Measurements from ENCODE around the gene ZNF195. TPM values are rescaled to one million over a fixed set of nuclear protein-coding genes. Genes with fewer than 3 reads are reported as not detected.
A peak's percentile ranks its signal among the peaks of the same experiment; 100 is the strongest.
"Not testable (repeated sequence)": the region's sequence is repeated elsewhere in the genome, so short reads cannot be mapped to it uniquely, and the experiment has no call there.

ZNF195 gene
- total and polyA plus RNA-seq, 4 donors, result 13.2 to 29.6 (median 19.6) TPM

- Histone ChIP-seq H3K4me3 (no peak overlapping the region), H3K27ac (ENCODE audit: low read depth in 1 of 2, low read length in 1 of 2) (no peak overlapping the region), H3K36me3 (ENCODE audit: control insufficient read depth in 4 of 4, insufficient read depth in 4 of 4, low read length in 4 of 4) (no peaks in the 10 kb centered on the region), H3K27me3 (ENCODE audit: control insufficient read depth in 3 of 3, insufficient read depth in 3 of 3, low read length in 2 of 3) (no peaks in the 10 kb centered on the region), H3K9me3 (ENCODE audit: control insufficient read depth in 4 of 4, insufficient read depth in 3 of 4, low read length in 3 of 4) (no peaks in the 10 kb centered on the region), H3K4me1 (ENCODE audit: control insufficient read depth in 5 of 5, insufficient read depth in 5 of 5, low read length in 5 of 5) (no peaks in the 10 kb centered on the region), H3K9ac (ENCODE audit: insufficient read depth in 1 of 2, low read length in 2 of 2) (no peak overlapping the region)
- no peak for TF ChIP-seq CTCF (IDR thresholded peaks at IDR 0.05; ENCODE audit: control extremely low read depth, extremely low read depth)
- DNase-seq (no peak), ATAC-seq (ENCODE audit: insufficient read depth, low FRiP score) (no peak)
- 93% methylated on average over 15 of the region's 15 CpGs for WGBS, 2 donors
Measured at GRCh38 chr11:3412837-3413236, 33.9 kb upstream of the ZNF195 start.

- ATAC-seq (ENCODE audit: insufficient read depth, low FRiP score); H3K27ac ChIP-seq (ENCODE audit: low read depth in 1 of 2, low read length in 1 of 2); H3K36me3 ChIP-seq (ENCODE audit: control insufficient read depth in 4 of 4, insufficient read depth in 4 of 4, low read length in 4 of 4); H3K4me1 ChIP-seq (ENCODE audit: control insufficient read depth in 5 of 5, insufficient read depth in 5 of 5, low read length in 5 of 5); H3K9me3 ChIP-seq (ENCODE audit: control insufficient read depth in 4 of 4, insufficient read depth in 3 of 4, low read length in 3 of 4); H3K4me3 ChIP-seq; H3K27me3 ChIP-seq (ENCODE audit: control insufficient read depth in 3 of 3, insufficient read depth in 3 of 3, low read length in 2 of 3); H3K9ac ChIP-seq (ENCODE audit: insufficient read depth in 1 of 2, low read length in 2 of 2): not testable (repeated sequence)
- peak; percentile 77 for TF ChIP-seq CTCF (IDR thresholded peaks at IDR 0.05; ENCODE audit: control extremely low read depth, extremely low read depth)
- DNase-seq, result peak; percentile 53 to 68 (median 64)
- 9 to 15% methylated on average over 12 of the region's 12 CpGs for WGBS, 2 donors
Measured at GRCh38 chr11:3408722-3409121, 29.8 kb upstream of the ZNF195 start.

- not testable (repeated sequence) for DNase-seq; H3K27me3 ChIP-seq (ENCODE audit: control insufficient read depth in 3 of 3, insufficient read depth in 3 of 3, low read length in 2 of 3); H3K9ac ChIP-seq (ENCODE audit: insufficient read depth in 1 of 2, low read length in 2 of 2); H3K4me3 ChIP-seq; H3K36me3 ChIP-seq (ENCODE audit: control insufficient read depth in 4 of 4, insufficient read depth in 4 of 4, low read length in 4 of 4); H3K9me3 ChIP-seq (ENCODE audit: control insufficient read depth in 4 of 4, insufficient read depth in 3 of 4, low read length in 3 of 4); H3K4me1 ChIP-seq (ENCODE audit: control insufficient read depth in 5 of 5, insufficient read depth in 5 of 5, low read length in 5 of 5); H3K27ac ChIP-seq (ENCODE audit: low read depth in 1 of 2, low read length in 1 of 2); ATAC-seq (ENCODE audit: insufficient read depth, low FRiP score)
- 69 to 73% methylated on average over 8 of the region's 8 CpGs for WGBS, 2 donors
Measured at GRCh38 chr11:3408058-3408605, 29.2 kb upstream of the ZNF195 start.

- not testable (repeated sequence) for H3K4me1 ChIP-seq (ENCODE audit: control insufficient read depth in 5 of 5, insufficient read depth in 5 of 5, low read length in 5 of 5); DNase-seq; H3K27ac ChIP-seq (ENCODE audit: low read depth in 1 of 2, low read length in 1 of 2); H3K9me3 ChIP-seq (ENCODE audit: control insufficient read depth in 4 of 4, insufficient read depth in 3 of 4, low read length in 3 of 4); H3K27me3 ChIP-seq (ENCODE audit: control insufficient read depth in 3 of 3, insufficient read depth in 3 of 3, low read length in 2 of 3); ATAC-seq (ENCODE audit: insufficient read depth, low FRiP score); H3K9ac ChIP-seq (ENCODE audit: insufficient read depth in 1 of 2, low read length in 2 of 2); H3K4me3 ChIP-seq; H3K36me3 ChIP-seq (ENCODE audit: control insufficient read depth in 4 of 4, insufficient read depth in 4 of 4, low read length in 4 of 4)
- 88 to 93% methylated on average over 9 of the region's 9 CpGs for WGBS, 2 donors
Measured at GRCh38 chr11:3406937-3407336, 28.0 kb upstream of the ZNF195 start.

GRCh38 chr11:3406223-3406875, 27.4 kb upstream of the ZNF195 start:
- 83 to 89% methylated on average over 17 of the region's 17 CpGs for WGBS, 2 donors
- H3K9me3 ChIP-seq (ENCODE audit: control insufficient read depth in 4 of 4, insufficient read depth in 3 of 4, low read length in 3 of 4); ATAC-seq (ENCODE audit: insufficient read depth, low FRiP score); H3K27ac ChIP-seq (ENCODE audit: low read depth in 1 of 2, low read length in 1 of 2); H3K27me3 ChIP-seq (ENCODE audit: control insufficient read depth in 3 of 3, insufficient read depth in 3 of 3, low read length in 2 of 3); H3K4me3 ChIP-seq; H3K4me1 ChIP-seq (ENCODE audit: control insufficient read depth in 5 of 5, insufficient read depth in 5 of 5, low read length in 5 of 5); DNase-seq; H3K36me3 ChIP-seq (ENCODE audit: control insufficient read depth in 4 of 4, insufficient read depth in 4 of 4, low read length in 4 of 4); H3K9ac ChIP-seq (ENCODE audit: insufficient read depth in 1 of 2, low read length in 2 of 2): not testable (repeated sequence)

GRCh38 chr11:3404076-3404925, 25.4 kb upstream of the ZNF195 start:
- not testable (repeated sequence) for H3K4me3 ChIP-seq; H3K9me3 ChIP-seq (ENCODE audit: control insufficient read depth in 4 of 4, insufficient read depth in 3 of 4, low read length in 3 of 4); H3K27me3 ChIP-seq (ENCODE audit: control insufficient read depth in 3 of 3, insufficient read depth in 3 of 3, low read length in 2 of 3); ATAC-seq (ENCODE audit: insufficient read depth, low FRiP score); H3K9ac ChIP-seq (ENCODE audit: insufficient read depth in 1 of 2, low read length in 2 of 2); H3K36me3 ChIP-seq (ENCODE audit: control insufficient read depth in 4 of 4, insufficient read depth in 4 of 4, low read length in 4 of 4); H3K27ac ChIP-seq (ENCODE audit: low read depth in 1 of 2, low read length in 1 of 2); H3K4me1 ChIP-seq (ENCODE audit: control insufficient read depth in 5 of 5, insufficient read depth in 5 of 5, low read length in 5 of 5)
- 72 to 77% methylated on average over 22 of the region's 22 CpGs for WGBS, 2 donors
- peak; percentile 78 to 83 (median 79) for DNase-seq

Measured in lung (tissue), 12 donors.